H9 (cell line): Measurements from ENCODE around the gene RBM3. TPM values are rescaled to one million over a fixed set of nuclear protein-coding genes. Genes with fewer than 3 reads are reported as not detected.
"Not testable (repeated sequence)": the region's sequence is repeated elsewhere in the genome, so short reads cannot be mapped to it uniquely, and the experiment has no call there.

ENCODE experiments used
- DNase-seq: peaks from one replicate; pipeline ENCODE4 v3.0.0-alpha.2; 2017
- H2AFZ ChIP-seq: one replicate; pipeline ENCODE4 v1.6.1; 2013; ENCODE audit warnings: mild to moderate bottlenecking, low read length, control low read depth, moderate library complexity
- H2AK5ac ChIP-seq: 2 replicates; pipeline ENCODE4 v1.6.1; 2013; ENCODE audit warnings: low read length, control low read depth, mixed read lengths; ENCODE audit not compliant: insufficient read length
- H2BK120ac ChIP-seq: one replicate; pipeline ENCODE4 v1.6.1; 2013; ENCODE audit warnings: low read depth, mild to moderate bottlenecking, low read length, control low read depth, inconsistent platforms; ENCODE audit not compliant: poor library complexity, severe bottlenecking
- H2BK12ac ChIP-seq: 2 replicates; pipeline ENCODE4 v1.6.1; 2013; ENCODE audit warnings: low read length, control low read depth, mixed read lengths, low read depth; ENCODE audit not compliant: insufficient read length
- H2BK15ac ChIP-seq: 2 replicates; pipeline ENCODE4 v1.6.1; 2013; ENCODE audit warnings: low read depth, low read length, control low read depth
- H2BK20ac ChIP-seq: one replicate; pipeline ENCODE4 v1.6.1; 2013; ENCODE audit warnings: low read depth, mild to moderate bottlenecking, low read length, control low read depth, inconsistent platforms; ENCODE audit not compliant: poor library complexity, severe bottlenecking
- H2BK5ac ChIP-seq: 2 replicates; pipeline ENCODE4 v1.6.1; 2013; ENCODE audit warnings: low read length, control low read depth, mixed read lengths; ENCODE audit not compliant: insufficient read length
- H3K14ac ChIP-seq: 2 replicates; pipeline ENCODE4 v1.6.1; 2013; ENCODE audit warnings: low read length, control low read depth; ENCODE audit not compliant: insufficient read depth
- H3K18ac ChIP-seq: 2 replicates; pipeline ENCODE4 v1.6.1; 2013; ENCODE audit warnings: low read depth, mild to moderate bottlenecking, mixed read lengths, low read length, control low read depth; ENCODE audit not compliant: insufficient read length
- H3K23ac ChIP-seq: 2 replicates; pipeline ENCODE4 v1.6.1; 2013; ENCODE audit warnings: low read length, control low read depth, mixed read lengths, low read depth; ENCODE audit not compliant: insufficient read length
- H3K23me2 ChIP-seq: 2 replicates; pipeline ENCODE4 v1.6.1; 2013; ENCODE audit warnings: low read depth, mild to moderate bottlenecking, mixed read lengths, low read length, control low read depth; ENCODE audit not compliant: insufficient read length, poor library complexity, severe bottlenecking
- H3K27ac ChIP-seq: 2 replicates; pipeline ENCODE4 v1.5.1; 2013; ENCODE audit warnings: low read length, control low read depth, mixed read lengths, low read depth; ENCODE audit not compliant: insufficient read length
- H3K27me3 ChIP-seq: 2 replicates; pipeline ENCODE4 v1.6.1; 2013; ENCODE audit warnings: low read length, control low read depth, inconsistent platforms; ENCODE audit not compliant: insufficient read depth
- H3K4ac ChIP-seq: 2 replicates; pipeline ENCODE4 v1.6.1; 2013; ENCODE audit warnings: low read depth, mild to moderate bottlenecking, control low read depth, inconsistent platforms, low read length, moderate library complexity
- H3K4me1 ChIP-seq: 2 replicates; pipeline ENCODE4 v1.6.1; 2013; ENCODE audit warnings: low read length, control low read depth, inconsistent platforms; ENCODE audit not compliant: insufficient read depth
- H3K4me2 ChIP-seq: 2 replicates; pipeline ENCODE4 v1.6.1; 2013; ENCODE audit warnings: low read length, control low read depth, mixed read lengths; ENCODE audit not compliant: insufficient read length, insufficient read depth
- H3K56ac ChIP-seq: 2 replicates; pipeline ENCODE4 v1.6.1; 2013; ENCODE audit warnings: low read depth, mild to moderate bottlenecking, mixed read lengths, low read length, control low read depth; ENCODE audit not compliant: insufficient read length
- H3K79me1 ChIP-seq: 2 replicates; pipeline ENCODE4 v1.6.1; 2013; ENCODE audit warnings: low read depth, mild to moderate bottlenecking, moderate library complexity, low read length, control low read depth, inconsistent platforms; ENCODE audit not compliant: insufficient read depth, poor library complexity, severe bottlenecking
- H3K79me2 ChIP-seq: 2 replicates; pipeline ENCODE4 v1.6.1; 2013; ENCODE audit warnings: low read length, control low read depth, inconsistent platforms; ENCODE audit not compliant: insufficient read depth
- H3K9ac ChIP-seq: 2 replicates; pipeline ENCODE4 v1.6.1; 2013; ENCODE audit warnings: low read length, control low read depth, mixed read lengths; ENCODE audit not compliant: insufficient read length; ENCODE audit errors: extremely low read depth
- H3K9me3 ChIP-seq: one replicate; pipeline ENCODE4 v1.6.1; 2013; ENCODE audit warnings: low read depth, low read length, inconsistent platforms; ENCODE audit not compliant: control insufficient read depth
- H3T11ph ChIP-seq: one replicate; pipeline ENCODE4 v1.6.1; 2013; ENCODE audit warnings: mild to moderate bottlenecking, low read length, control low read depth, inconsistent platforms
- H4K20me1 ChIP-seq: one replicate; pipeline ENCODE4 v1.6.1; 2013; ENCODE audit not compliant: control insufficient read depth, insufficient read length, insufficient read depth
- H4K5ac ChIP-seq: 2 replicates; pipeline ENCODE4 v1.6.1; 2013; ENCODE audit warnings: low read depth, mild to moderate bottlenecking, mixed read lengths, low read length, control low read depth; ENCODE audit not compliant: insufficient read length
- H4K8ac ChIP-seq: replicated peaks from 2 replicates; pipeline ENCODE4 v1.6.1; 2013; ENCODE audit warnings: low read length, control low read depth, mixed read lengths, low read depth; ENCODE audit not compliant: insufficient read length
- H4K91ac ChIP-seq: 2 replicates; pipeline ENCODE4 v1.6.1; 2013; ENCODE audit warnings: low read depth, mild to moderate bottlenecking, moderate library complexity, mixed read lengths, low read length, control low read depth; ENCODE audit not compliant: insufficient read length
- H3K27ac Mint-ChIP-seq, 3 experiments: 2 replicates in 2 of 3; 3 replicates in 1 of 3; pipeline ENCODE4 v1.8.0; 2020 to 2021; ENCODE audit warnings: mixed read lengths in 3 of 3, mild to moderate bottlenecking in 1 of 3, moderate library complexity in 1 of 3
- H3K27me3 Mint-ChIP-seq: 2 replicates; pipeline ENCODE4 v1.8.0; 2021; ENCODE audit warnings: low read depth, mild to moderate bottlenecking, moderate library complexity, mixed read lengths
- H3K36me3 Mint-ChIP-seq, 3 experiments: 2 replicates in 2 of 3; 3 replicates in 1 of 3; pipeline ENCODE4 v1.8.0; 2020 to 2021; ENCODE audit warnings: low read depth in 3 of 3, mixed read lengths in 3 of 3; ENCODE audit not compliant: insufficient read depth in 1 of 3
- H3K4me1 Mint-ChIP-seq, 2 experiments: 2 replicates each; pipeline ENCODE4 v1.8.0; 2020; ENCODE audit warnings: mixed read lengths in 2 of 2
- H3K4me3 Mint-ChIP-seq, 2 experiments: 2 replicates in 1 of 2; 3 replicates in 1 of 2; pipeline ENCODE4 v1.8.0; 2020 to 2021; ENCODE audit warnings: mild to moderate bottlenecking in 2 of 2, mixed read lengths in 2 of 2, moderate library complexity in 1 of 2
- H3K9me3 Mint-ChIP-seq, 2 experiments: 2 replicates in 1 of 2; 3 replicates in 1 of 2; pipeline ENCODE4 v1.8.0; 2020; ENCODE audit warnings: mild to moderate bottlenecking in 2 of 2, mixed read lengths in 2 of 2, moderate library complexity in 1 of 2
- CTCF ChIP-seq: fragments of 200-600 bp; sonication (generic); conservative IDR thresholded peaks from 3 replicates; pipeline ENCODE4 v1.8.0; 2021; ENCODE audit warnings: antibody characterized with exemption, mild to moderate bottlenecking
- WGBS: extraction: QIAGEN DNeasy Blood & Tissue Kit; methylation state at CpG from one replicate; pipeline ENCODE4 v1.1.7; 2013; ENCODE audit warnings: missing lambda C conversion rate, low lambda C conversion rate, mixed read lengths; ENCODE audit not compliant: insufficient read length; ENCODE audit errors: extremely low coverage; 5-methylcytosine and 5-hydroxymethylcytosine counted together
- total RNA-seq: library from RNA; stranded (reverse); gene quantifications from 2 replicates; pipeline ENCODE4 v1.2.1, GENCODE V29; 2021

Gene RBM3
- total RNA-seq, 1 experiment from 2014 or later = 264 TPM

DNA sequence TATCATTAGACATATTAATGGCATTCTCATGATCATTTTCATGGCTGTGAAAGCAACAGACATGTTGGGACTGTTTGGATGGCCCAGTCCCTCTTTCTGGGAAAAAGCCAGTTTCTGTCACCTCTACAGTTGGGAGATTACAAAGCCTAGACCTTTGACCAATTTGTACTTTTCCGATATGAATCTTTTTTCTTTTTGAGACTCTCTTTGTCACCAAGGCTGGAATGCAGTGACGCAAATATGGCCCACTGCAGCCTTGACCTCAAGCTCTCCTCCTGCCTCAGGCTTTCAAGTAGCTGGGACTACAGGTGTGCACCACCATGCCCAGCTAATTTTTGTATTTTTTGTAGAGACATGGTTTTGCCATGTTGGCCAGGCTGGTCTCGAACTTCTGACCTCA lies 25.4 kb upstream of the RBM3 start:
- Histone ChIP-seq H3K14ac (no peak overlapping the region), H3K4ac (no peak overlapping the region), H3K27ac (no peak overlapping the region), H3K4me1 (no peaks in the 10 kb centered on the region), H3T11ph (no peak overlapping the region), H3K79me2 (no peaks in the 10 kb centered on the region), H2BK12ac (no peak overlapping the region), H4K8ac (no peak overlapping the region), H4K20me1 (no peaks in the 10 kb centered on the region), H3K4me2 (no peak overlapping the region), H3K23ac (no peak overlapping the region), H3K56ac (no peak overlapping the region), H2BK120ac (no peak overlapping the region), H2BK5ac (no peak overlapping the region), H2AK5ac (no peak overlapping the region), H2BK15ac (no peak overlapping the region), H3K9me3 (peaks cover 14% of the 10 kb centered on the region), H4K91ac (no peak overlapping the region), H2BK20ac (no peak overlapping the region), H3K27me3 (no peaks in the 10 kb centered on the region), H3K18ac (no peak overlapping the region), H3K23me2 (no peaks in the 10 kb centered on the region), H4K5ac (no peak overlapping the region), H3K79me1 (no peaks in the 10 kb centered on the region), H3K9ac (no peak overlapping the region), H2AFZ (no peak overlapping the region)
- Mint-ChIP-seq H3K4me1 (no peaks in the 10 kb centered on the region), H3K9me3 (peaks cover 57 to 61% of the 10 kb centered on the region in 2 experiments), H3K4me3 (no peak overlapping the region), H3K36me3 (peaks cover 6 to 21% (median 20%) of the 10 kb centered on the region in 3 experiments), H3K27ac (no peak overlapping the region), H3K27me3 (no peaks in the 10 kb centered on the region)
- DNase-seq = no peak
- no peak for TF ChIP-seq CTCF
- WGBS = no CpG with 5 or more reads among the region's 3 CpGs

DNA sequence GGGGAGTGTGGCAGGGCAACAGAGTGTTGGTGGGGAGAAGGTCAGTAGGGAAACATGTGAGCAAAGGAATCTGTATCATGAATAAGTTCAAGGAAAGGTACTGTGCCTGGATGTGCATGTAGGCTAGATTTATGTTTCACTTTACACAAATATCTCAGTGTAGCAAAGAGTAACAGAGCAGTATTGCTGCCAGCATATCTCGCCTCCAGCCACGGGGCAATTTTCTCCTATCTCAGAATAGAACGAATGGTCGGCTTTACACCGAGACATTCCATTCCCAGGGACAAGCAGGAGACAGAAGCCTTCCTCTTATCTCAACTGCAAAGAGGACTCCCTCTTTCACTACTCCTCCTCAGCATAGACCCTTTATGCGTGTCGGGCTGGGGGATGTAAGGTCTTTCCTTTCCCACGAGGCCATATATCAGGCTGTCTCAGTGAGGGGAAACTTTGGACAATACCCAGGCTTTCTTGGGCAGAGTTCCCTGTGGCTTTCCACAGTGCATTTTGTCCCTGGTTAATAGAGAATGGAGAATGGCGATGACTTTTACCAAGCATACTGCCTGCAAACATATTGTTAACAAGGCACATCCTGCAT lies 18.5 kb upstream of the RBM3 start:
- H3K27ac ChIP-seq = not testable (repeated sequence)

More for the DNA sequence above, 18.5 kb upstream of the RBM3 start:
- H2BK20ac ChIP-seq, H2BK12ac ChIP-seq, H3K23ac ChIP-seq, H2AK5ac ChIP-seq, H3K56ac ChIP-seq, DNase-seq, H3K4me1 ChIP-seq, H3K4me1 Mint-ChIP-seq, H3K27me3 Mint-ChIP-seq, H4K20me1 ChIP-seq, H4K91ac ChIP-seq, H2BK15ac ChIP-seq, H2AFZ ChIP-seq, H3K4ac ChIP-seq, H3K4me2 ChIP-seq, H3K18ac ChIP-seq, H3K79me1 ChIP-seq, H2BK5ac ChIP-seq, H2BK120ac ChIP-seq, H3T11ph ChIP-seq, H3K4me3 Mint-ChIP-seq, H4K5ac ChIP-seq, H3K9ac ChIP-seq, H3K23me2 ChIP-seq, H3K79me2 ChIP-seq, H4K8ac ChIP-seq, H3K27me3 ChIP-seq, H3K14ac ChIP-seq: not testable (repeated sequence)
- 0 out of 7 replicates have a peak overlapping the region, but pooled peaks of 1 of the 3 experiments have one; percentile 1 for H3K27ac Mint-ChIP-seq
- peaks cover 63 to 70% of the 10 kb centered on the region in 2 experiments for H3K9me3 Mint-ChIP-seq
- H3K36me3 Mint-ChIP-seq = peaks cover 12 to 49% (median 29%) of the 10 kb centered on the region in 3 experiments; a peak in 6 of 7 replicates
- peaks cover 11% of the 10 kb centered on the region for H3K9me3 ChIP-seq
- no CpG with 5 or more reads among the region's 9 CpGs for whole genome bisulfite sequencing
